Measurements from ENCODE around the gene LPGAT1.
"Not testable (repeated sequence)": the region's sequence is repeated elsewhere in the genome, so short reads cannot be mapped to it uniquely, and the experiment has no call there.

Gene LPGAT1

DNA sequence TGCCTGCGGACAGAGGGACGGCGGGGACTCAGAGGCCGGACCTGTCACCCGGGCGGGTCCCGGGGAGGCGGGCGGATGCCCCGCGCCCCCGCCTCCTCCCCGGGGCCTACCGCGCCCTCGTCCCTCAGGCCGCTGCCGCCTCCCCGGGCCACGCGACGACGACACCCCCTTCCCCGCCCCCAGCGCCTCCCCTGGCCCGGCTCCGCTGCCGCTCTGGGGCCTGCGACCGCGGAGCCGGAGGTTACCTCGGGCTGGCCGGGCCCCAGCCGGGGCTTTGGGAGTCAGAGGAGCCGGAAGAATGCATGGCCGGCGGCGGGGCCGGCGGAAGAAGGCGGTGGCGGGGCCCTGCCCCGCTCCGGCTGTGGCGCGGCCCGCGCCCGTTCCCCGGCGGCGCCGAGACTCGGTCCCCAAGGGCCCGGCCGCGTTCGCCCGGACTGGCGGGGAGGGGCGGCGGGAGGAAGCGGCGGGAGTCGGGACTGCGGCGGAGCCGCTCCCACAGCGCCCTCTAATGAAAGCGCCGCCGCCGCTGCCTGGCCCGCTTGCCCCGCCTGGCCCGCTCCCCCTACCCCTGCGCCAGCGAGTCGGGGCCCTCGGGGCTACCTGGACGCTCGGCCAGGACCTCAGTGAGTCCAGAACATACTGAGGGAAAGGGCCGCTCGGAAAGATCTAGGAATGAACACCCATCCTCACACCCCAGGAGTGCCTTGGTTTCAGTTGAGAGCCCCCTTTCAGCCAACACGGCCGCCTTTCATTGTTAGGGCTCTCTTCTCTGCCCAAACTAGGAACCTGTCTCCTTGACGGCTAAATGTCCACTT lies at the start of gene LPGAT1:
LPGAT1 (minus strand) TSS at position 436 of the 815 bp plus-strand sequence. CDS start 1,467 bp downstream, outside the sequence.
- peak; percentile 77 for DNase-seq

- no peak for DNase-seq
Measured at GRCh38 chr1:211879475-211879874, 48.9 kb upstream of the LPGAT1 start.

DNA sequence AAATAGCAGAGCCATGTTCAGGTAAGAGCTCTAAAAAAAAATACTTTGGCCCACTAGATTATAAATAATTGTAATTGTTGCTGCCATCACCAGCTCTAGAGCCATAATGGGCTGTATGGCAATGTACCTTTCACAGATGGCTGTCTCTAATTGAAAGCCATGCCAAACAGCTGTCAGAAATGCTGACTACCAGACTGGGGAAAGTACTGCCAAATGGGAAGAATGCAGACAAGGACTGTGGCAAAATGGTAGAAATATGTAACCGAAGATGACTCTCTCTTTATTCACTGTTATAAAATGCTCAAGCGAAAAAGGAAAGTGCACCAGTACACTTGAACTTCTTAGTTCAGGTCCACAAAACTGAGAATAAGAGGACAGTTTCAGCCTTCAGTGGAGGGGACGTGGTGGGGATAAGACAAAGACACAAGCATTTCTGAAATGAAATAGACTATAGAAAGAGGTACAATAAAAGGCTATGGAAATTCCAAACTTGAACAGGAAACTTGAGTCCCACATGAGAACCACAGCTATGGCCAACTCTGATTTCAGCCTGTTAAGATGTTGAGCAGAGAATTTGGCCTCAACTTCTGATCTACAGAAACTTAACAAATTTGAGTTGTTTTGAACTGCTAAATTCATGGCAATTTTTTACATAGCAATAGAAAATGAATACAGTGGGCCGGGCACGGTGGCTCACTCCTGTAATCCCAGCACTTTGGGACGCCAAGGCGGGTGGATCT lies 46.5 kb upstream of the LPGAT1 start:
- DNase-seq, result no peak

DNA sequence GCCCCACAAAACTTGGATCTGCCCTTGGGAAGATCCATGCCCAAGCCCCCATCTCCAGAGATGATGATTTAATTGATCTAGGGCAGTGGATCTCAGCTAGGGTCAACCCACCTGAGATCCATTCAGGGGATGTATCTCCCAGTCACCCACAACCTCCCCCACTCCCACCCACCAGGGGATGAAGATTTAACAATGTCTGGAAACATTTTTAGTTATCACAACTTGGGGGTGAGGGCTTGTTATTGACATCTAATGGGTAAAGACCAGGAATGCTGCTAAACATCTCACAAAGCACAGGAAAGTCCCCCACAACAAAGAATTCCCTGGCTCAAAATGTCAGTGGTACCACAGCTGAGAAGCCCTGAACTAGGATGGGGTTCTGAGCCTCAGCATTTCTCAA lies 45.0 kb upstream of the LPGAT1 start:
- DNase-seq, result no peak

DNA sequence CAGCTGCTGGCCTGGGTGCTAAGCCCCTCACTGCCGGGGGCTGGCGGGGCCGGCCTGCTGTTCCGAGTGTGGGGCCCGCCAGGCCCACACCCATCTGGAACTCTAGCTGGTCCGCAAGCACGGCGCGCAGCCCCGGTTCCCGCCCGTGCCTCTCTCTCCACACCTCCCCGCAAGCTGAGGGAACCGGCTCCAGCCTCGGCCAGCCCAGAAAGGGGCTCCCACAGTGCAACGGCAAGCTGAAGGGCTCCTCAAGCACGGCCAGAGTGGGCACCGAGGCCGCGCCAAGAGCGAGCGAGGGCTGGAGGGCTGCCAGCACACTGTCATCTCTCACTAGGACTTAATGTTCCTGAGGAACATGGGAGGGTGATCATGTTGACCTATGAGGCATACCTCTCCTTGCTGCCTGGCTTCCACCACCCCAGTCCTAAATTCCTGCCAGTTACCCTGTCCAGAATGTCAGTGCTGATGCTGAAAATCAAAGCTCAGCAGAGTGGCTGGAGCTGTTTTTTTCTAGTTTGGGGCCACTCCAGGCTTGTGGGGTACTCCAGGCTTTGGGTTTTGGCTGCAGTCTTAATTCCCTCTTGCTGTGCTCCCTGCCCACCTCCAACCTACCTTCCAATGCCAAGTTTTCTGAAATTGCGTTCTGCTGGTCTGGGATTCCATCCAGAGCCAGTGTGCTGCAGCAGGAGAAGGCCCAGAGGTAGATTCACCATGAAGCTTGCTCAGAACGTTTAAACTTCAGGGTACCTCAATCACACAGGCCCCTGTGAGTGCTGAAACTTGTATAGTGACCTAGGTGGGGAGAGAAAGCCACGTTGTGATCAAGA lies 44.2 kb upstream of the LPGAT1 start:
- no peak for DNase-seq

DNA sequence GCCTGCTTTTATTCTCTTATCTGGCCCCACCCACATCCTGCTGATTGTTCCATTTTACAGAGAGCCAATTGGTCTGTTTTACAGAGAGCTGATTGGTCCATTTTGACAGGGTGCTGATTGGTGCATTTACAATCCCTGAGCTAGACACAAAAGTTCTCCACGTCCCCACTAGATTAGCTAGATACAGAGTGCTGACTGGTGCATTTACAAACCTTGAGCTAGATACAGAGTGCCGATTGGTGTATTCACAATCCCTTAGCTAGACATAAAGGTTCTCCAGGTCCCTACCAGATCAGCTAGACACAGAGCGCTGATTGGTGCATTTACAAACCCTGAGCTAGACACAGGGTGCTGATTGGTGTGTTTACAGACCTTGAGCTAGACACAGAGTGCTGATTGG lies 43.2 kb upstream of the LPGAT1 start:
- not testable (repeated sequence) for DNase-seq

DNA sequence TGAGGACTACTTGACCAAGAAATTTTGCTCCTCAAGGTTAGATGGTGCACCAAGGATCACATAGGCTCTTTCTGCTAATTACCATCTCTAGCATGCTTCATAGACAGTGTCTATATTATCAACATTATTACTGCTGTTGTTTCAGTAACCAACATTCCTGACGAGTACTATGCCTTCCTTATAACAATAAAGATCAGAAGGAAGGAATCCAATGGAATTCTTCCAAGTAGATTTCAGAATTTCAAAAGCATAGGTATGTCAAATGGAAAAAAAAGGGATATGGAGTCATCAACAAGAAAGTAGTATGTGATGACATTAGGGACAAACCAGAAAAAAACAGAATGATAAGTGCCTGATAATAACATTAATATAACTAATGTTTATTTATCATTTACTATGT lies 39.6 kb upstream of the LPGAT1 start:
- no peak for DNase-seq

DNA sequence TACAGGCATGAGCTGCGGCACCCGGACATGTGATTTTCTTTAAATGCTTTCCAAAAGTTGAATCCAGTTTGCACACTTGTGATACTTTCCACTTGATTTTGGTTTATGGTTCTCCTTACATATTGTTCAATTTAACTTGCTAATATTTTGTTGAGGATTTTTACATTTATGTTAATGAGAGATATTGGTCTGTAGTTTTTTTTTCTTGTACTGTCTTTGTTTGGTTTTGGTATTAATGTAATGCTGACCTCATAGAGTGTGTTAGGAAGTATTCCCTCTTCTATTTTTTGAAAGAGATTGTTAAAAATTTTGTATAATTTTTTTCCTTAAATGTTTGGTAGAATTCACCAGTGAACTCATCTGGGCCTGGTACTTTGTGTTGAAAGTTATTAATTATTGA lies 34.6 kb upstream of the LPGAT1 start:
- no peak for DNase-seq

GRCh38 chr1:211859405-211859804 lies 28.8 kb upstream of the LPGAT1 start:
- no peak for DNase-seq

DNA sequence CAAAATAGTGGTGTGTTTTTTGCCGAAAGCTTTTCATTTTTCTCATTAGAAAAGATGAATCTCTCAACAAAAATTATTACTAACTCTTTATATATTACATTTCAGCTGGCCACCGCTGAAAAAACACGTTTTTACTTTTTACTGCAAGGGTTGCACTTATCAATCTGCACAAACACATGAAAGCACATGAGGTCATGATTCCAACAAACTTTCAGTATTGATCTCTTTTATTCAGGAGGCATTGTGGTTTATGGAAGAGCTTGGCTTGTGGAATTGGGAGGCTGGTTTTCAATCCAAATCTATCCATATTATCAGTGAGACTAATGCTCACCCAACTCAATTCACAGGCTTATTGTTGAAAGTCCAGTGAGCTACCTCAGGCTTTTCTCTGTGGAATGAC lies 20.6 kb upstream of the LPGAT1 start:
- no peak for DNase-seq

- no peak for DNase-seq
Measured at GRCh38 chr1:211843507-211844298, 13.1 kb upstream of the LPGAT1 start.

- DNase-seq, result no peak
Measured at GRCh38 chr1:211843018-211843417, 12.5 kb upstream of the LPGAT1 start.

GRCh38 chr1:211842518-211842917 lies 12.0 kb upstream of the LPGAT1 start:
- DNase-seq, result no peak

GRCh38 chr1:211839106-211839505 lies 8.5 kb upstream of the LPGAT1 start:
- DNase-seq, result no peak

DNA sequence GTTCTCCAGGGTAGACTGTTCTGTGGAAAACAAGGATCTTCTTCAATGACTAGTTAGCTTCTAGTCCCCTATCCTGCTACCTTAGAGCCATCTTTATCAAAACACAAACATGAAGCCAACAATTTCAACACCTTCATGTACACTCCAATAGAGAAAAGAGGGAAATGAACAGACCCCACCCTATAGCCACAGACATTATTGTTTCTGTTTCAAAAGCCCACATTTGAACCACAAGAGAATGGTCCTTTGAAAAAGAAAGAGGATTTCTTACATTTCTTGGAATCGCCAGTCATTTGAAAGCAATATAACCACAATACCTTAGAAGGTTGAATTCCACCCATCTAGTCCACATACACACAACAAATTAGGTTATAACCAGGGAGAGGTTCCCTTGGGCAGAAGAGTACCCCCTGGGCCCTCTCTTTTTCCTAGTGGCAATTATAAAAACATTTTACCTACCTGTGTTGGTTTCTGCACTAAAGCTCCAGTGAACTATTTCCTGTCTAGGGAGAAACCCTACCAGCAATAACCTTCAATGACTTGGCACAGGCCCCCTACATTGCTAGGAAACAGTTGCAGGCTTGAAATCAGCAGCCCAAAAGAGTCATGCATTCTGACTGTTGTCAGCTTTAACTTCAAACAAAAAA lies 2.7 kb upstream of the LPGAT1 start:
- no peak for DNase-seq

GRCh38 chr1:211832661-211833060 lies 2.1 kb upstream of the LPGAT1 start:
- DNase-seq, result no peak

- DNase-seq, result no peak
Measured at GRCh38 chr1:211831558-211832323, 1.2 kb upstream of the LPGAT1 start.

DNA sequence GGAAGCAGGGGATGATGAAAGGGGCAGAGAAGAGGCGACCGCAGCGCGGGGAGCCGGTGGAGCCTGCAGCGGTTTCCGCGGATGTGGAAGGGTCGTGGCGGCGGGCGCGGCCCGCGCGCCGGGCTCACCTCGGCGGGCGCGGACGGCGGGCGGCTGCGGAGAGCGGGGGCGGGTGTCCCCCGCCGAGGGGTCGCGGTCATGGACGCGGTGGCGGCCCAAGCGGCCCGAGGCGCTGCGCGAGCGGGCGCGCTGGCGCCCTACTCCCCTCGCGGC lies 572 bp downstream of the LPGAT1 start:
- no peak for DNase-seq

GRCh38 chr1:211829343-211830054 lies 1.1 kb downstream of the LPGAT1 start:
- no peak for DNase-seq

- DNase-seq, result no peak
Measured at GRCh38 chr1:211828584-211829342, 1.8 kb downstream of the LPGAT1 start.
